Measurements from ENCODE around the gene PACS2. TPM values are rescaled to one million over a fixed set of nuclear protein-coding genes. Genes with fewer than 3 reads are reported as not detected.

Gene PACS2
- total RNA-seq, 1 experiment from 2014 or later = 72.5 TPM

- H3K27me3 ChIP-seq (ENCODE audit: insufficient read depth, low read length) = no peaks in the 10 kb centered on the region
- peaks cover 23% of the 10 kb centered on the region for H3K79me1 ChIP-seq (ENCODE audit: insufficient read depth, low read depth, low read length, poor library complexity, severe bottlenecking)
- TF ChIP-seq CTCF (conservative IDR thresholded peaks at IDR 0.05) = no peak
- H2AK5ac ChIP-seq (ENCODE audit: insufficient read length, low read length) = no peak overlapping the region
- H3K9me3 ChIP-seq (ENCODE audit: control insufficient read depth, low read depth, low read length) = no peaks in the 10 kb centered on the region
- no CpG with 5 or more reads among the region's 23 CpGs for WGBS (ENCODE audit: extremely low coverage, insufficient read length, low lambda C conversion rate)
- H3K4ac ChIP-seq (ENCODE audit: low read depth, low read length) = no peak overlapping the region
- no peaks in the 10 kb centered on the region for H3K4me1 ChIP-seq (ENCODE audit: insufficient read depth, low read length)
- no peak overlapping the region for H3K9ac ChIP-seq (ENCODE audit: extremely low read depth, insufficient read length, low read length)
- no peaks in the 10 kb centered on the region for H4K20me1 ChIP-seq (ENCODE audit: control insufficient read depth, insufficient read depth, insufficient read length)
- no peak overlapping the region for H2AFZ ChIP-seq (ENCODE audit: low read length)
- no peak overlapping the region for H4K8ac ChIP-seq (replicated peaks; ENCODE audit: insufficient read length, low read depth, low read length)
- peaks cover 7% of the 10 kb centered on the region for H3K23me2 ChIP-seq (ENCODE audit: insufficient read length, low read depth, low read length, poor library complexity, severe bottlenecking)
- no peak overlapping the region for H3K56ac ChIP-seq (ENCODE audit: insufficient read length, low read depth, low read length)
- Mint-ChIP-seq H3K36me3 (ENCODE audit: insufficient read depth in 1 of 3, low read depth in 3 of 3) (peaks cover 40 to 65% (median 49%) of the 10 kb centered on the region in 3 experiments), H3K4me1 (peaks cover 12 to 20% of the 10 kb centered on the region in 2 experiments), H3K27ac (no peak overlapping the region), H3K9me3 (peaks cover 0 to 3% of the 10 kb centered on the region in 2 experiments; a peak in 1 of 5 replicates), H3K27me3 (ENCODE audit: low read depth) (no peaks in the 10 kb centered on the region), H3K4me3 (no peak overlapping the region)
- no peak overlapping the region for H2BK5ac ChIP-seq (ENCODE audit: insufficient read length, low read length)
- no peak overlapping the region for H2BK12ac ChIP-seq (ENCODE audit: insufficient read length, low read depth, low read length)
- H4K5ac ChIP-seq (ENCODE audit: insufficient read length, low read depth, low read length) = no peak overlapping the region
- H2BK120ac ChIP-seq (ENCODE audit: low read depth, low read length, poor library complexity, severe bottlenecking) = no peak overlapping the region
- H3K27ac ChIP-seq (ENCODE audit: insufficient read length, low read depth, low read length) = no peak overlapping the region
- H3T11ph ChIP-seq (ENCODE audit: low read length) = no peak overlapping the region
- DNase-seq = no peak
- no peak overlapping the region for H2BK15ac ChIP-seq (ENCODE audit: low read depth, low read length)
- H3K18ac ChIP-seq (ENCODE audit: insufficient read length, low read depth, low read length) = no peak overlapping the region
- H3K79me2 ChIP-seq (ENCODE audit: insufficient read depth, low read length) = peaks cover 58% of the 10 kb centered on the region; the same call in 1 of the 2 replicates
- H3K23ac ChIP-seq (ENCODE audit: insufficient read length, low read depth, low read length) = no peak overlapping the region
- no peak overlapping the region for H3K14ac ChIP-seq (ENCODE audit: insufficient read depth, low read length)
- H2BK20ac ChIP-seq (ENCODE audit: low read depth, low read length, poor library complexity, severe bottlenecking) = no peak overlapping the region
- no peak overlapping the region for H4K91ac ChIP-seq (ENCODE audit: insufficient read length, low read depth, low read length)
- no peak overlapping the region for H3K4me2 ChIP-seq (ENCODE audit: insufficient read depth, insufficient read length, low read length)
Measured at GRCh38 chr14:105425823-105426247, 111.3 kb downstream of the PACS2 start.
